CD4-positive, CD25-positive, alpha-beta regulatory T cell (primary cell): Measurements from ENCODE around the gene HPS4. TPM values are rescaled to one million over a fixed set of nuclear protein-coding genes. Genes with fewer than 3 reads are reported as not detected.

Experiments used
- ATAC-seq, 2 donors: fragments of 150-1000 bp; cut with Tn5 transposase; one replicate each; pipeline ENCODE4 v1.10.0; 2021; ENCODE audit warnings: low read depth in 2 of 2, moderate number of reproducible peaks in 2 of 2, moderate library complexity in 1 of 2
- DNase-seq, 3 donors: peaks; one replicate each; pipeline versions ENCODE4 v3.0.0 to v3.0.0-alpha.2; 2012 to 2022; ENCODE audit warnings: mixed read lengths in 1 of 3
- H3K27ac ChIP-seq: one replicate; pipeline ENCODE4 v1.7.0; 2013; ENCODE audit warnings: mild to moderate bottlenecking, low read length; ENCODE audit not compliant: insufficient read depth, poor library complexity, severe bottlenecking
- H3K27me3 ChIP-seq: one replicate; pipeline ENCODE4 v1.7.0; 2013; ENCODE audit warnings: low read length; ENCODE audit not compliant: control insufficient read depth, insufficient read depth
- H3K36me3 ChIP-seq: one replicate; pipeline ENCODE4 v1.7.0; 2013; ENCODE audit warnings: mild to moderate bottlenecking, low read length, moderate library complexity; ENCODE audit not compliant: control insufficient read depth, insufficient read depth
- H3K4me1 ChIP-seq: 2 replicates; pipeline ENCODE4 v1.7.0; 2013; ENCODE audit warnings: mild to moderate bottlenecking, low read length; ENCODE audit not compliant: insufficient read depth, control insufficient read depth, poor library complexity, severe bottlenecking
- H3K4me3 ChIP-seq: one replicate; pipeline ENCODE4 v1.7.0; 2013; ENCODE audit warnings: low read depth, mild to moderate bottlenecking, low read length, moderate library complexity
- H3K9me3 ChIP-seq, 2 experiments: 1 replicate in 1 of 2; 2 replicates in 1 of 2; pipeline ENCODE4 v1.7.0; 2013; ENCODE audit warnings: low read length in 2 of 2, mild to moderate bottlenecking in 1 of 2, moderate library complexity in 1 of 2; ENCODE audit not compliant: control insufficient read depth in 2 of 2
- H3K27ac Mint-ChIP-seq, 3 donors: one replicate each; pipeline ENCODE4 v1.8.0; 2020 to 2022; ENCODE audit warnings: mild to moderate bottlenecking in 3 of 3, mixed read lengths in 3 of 3, moderate library complexity in 2 of 3
- H3K27me3 Mint-ChIP-seq: one replicate; pipeline ENCODE4 v1.8.0; 2022; ENCODE audit warnings: mild to moderate bottlenecking, mixed read lengths
- H3K36me3 Mint-ChIP-seq: one replicate; pipeline ENCODE4 v1.8.0; 2020; ENCODE audit warnings: mixed read lengths
- H3K4me1 Mint-ChIP-seq, 4 donors: one replicate each; pipeline ENCODE4 v1.8.0; 2020 to 2022; ENCODE audit warnings: mixed read lengths in 4 of 4, mild to moderate bottlenecking in 1 of 4
- H3K4me3 Mint-ChIP-seq, 4 donors: one replicate each; pipeline ENCODE4 v1.8.0; 2020 to 2022; ENCODE audit warnings: mild to moderate bottlenecking in 4 of 4, mixed read lengths in 4 of 4, moderate library complexity in 3 of 4
- H3K9me3 Mint-ChIP-seq, 7 donors: one replicate each; pipeline ENCODE4 v1.8.0; 2020 to 2022; ENCODE audit warnings: mixed read lengths in 7 of 7, mild to moderate bottlenecking in 3 of 7, moderate library complexity in 2 of 7
- polyA plus RNA-seq, 4 donors: library from polyadenylated mRNA; unstranded; fragments of 300-500 nt; fragmentation: Illumina TruSeq; gene quantifications; one replicate each; pipeline ENCODE4 v1.2.3, GENCODE V29; 2021
- total RNA-seq: library from RNA; stranded (reverse); gene quantifications from one replicate; pipeline ENCODE4 v1.2.3, GENCODE V29; 2022

HPS4 gene
- total and polyA plus RNA-seq, 5 donors from 2014 or later = 12.0 to 44.6 (median 13.7) TPM

- H3K4me1 Mint-ChIP-seq = peaks cover 40 to 74% (median 54%) of the 10 kb centered on the region in 4 donors
- peak overlapping the region; percentile 73 for H3K4me3 ChIP-seq
- DNase-seq (no peak), ATAC-seq (no peak)
- H3K27ac Mint-ChIP-seq = peak overlapping the region; percentile 99
- H3K27ac ChIP-seq = peak overlapping the region; percentile 94
- peaks cover 17% of the 10 kb centered on the region for H3K36me3 Mint-ChIP-seq
- no peaks in the 10 kb centered on the region for H3K27me3 ChIP-seq
- H3K36me3 ChIP-seq = peaks cover 7% of the 10 kb centered on the region
- H3K4me1 ChIP-seq = peaks cover 46% of the 10 kb centered on the region
- H3K9me3 ChIP-seq = no peaks in the 10 kb centered on the region
- peak overlapping the region; percentile 90 to 96 (median 95) for H3K4me3 Mint-ChIP-seq
- H3K27me3 Mint-ChIP-seq = no peaks in the 10 kb centered on the region
- H3K9me3 Mint-ChIP-seq = peaks cover 0 to 2% (median 0%) of the 10 kb centered on the region in 7 donors
Observed at GRCh38 chr22:26483043-26483438, 542 bp downstream of the HPS4 start.

- peaks cover 49 to 83% (median 62%) of the 10 kb centered on the region in 4 donors for H3K4me1 Mint-ChIP-seq
- peaks cover 6% of the 10 kb centered on the region for H3K36me3 ChIP-seq
- DNase-seq (no peak), ATAC-seq (no peak)
- no peak overlapping the region for H3K27ac ChIP-seq
- H3K27me3 ChIP-seq = no peaks in the 10 kb centered on the region
- no peaks in the 10 kb centered on the region for H3K9me3 ChIP-seq
- peaks cover 46% of the 10 kb centered on the region for H3K4me1 ChIP-seq
- no peaks in the 10 kb centered on the region for H3K27me3 Mint-ChIP-seq
- H3K4me3 Mint-ChIP-seq = peak overlapping the region; percentile 90 to 96 (median 95)
- H3K36me3 Mint-ChIP-seq = peaks cover 26% of the 10 kb centered on the region
- H3K4me3 ChIP-seq = peak overlapping the region; percentile 73
- peaks cover 0 to 2% (median 0%) of the 10 kb centered on the region in 7 donors for H3K9me3 Mint-ChIP-seq
- H3K27ac Mint-ChIP-seq = peak overlapping the region; percentile 85 to 99 (median 99)
Observed at GRCh38 chr22:26482161-26482560, 1.4 kb downstream of the HPS4 start.

- Histone ChIP-seq H3K4me3 (no peak overlapping the region), H3K9me3 (no peaks in the 10 kb centered on the region), H3K4me1 (peaks cover 46% of the 10 kb centered on the region), H3K27ac (no peak overlapping the region), H3K27me3 (no peaks in the 10 kb centered on the region), H3K36me3 (peaks cover 10% of the 10 kb centered on the region)
- Mint-ChIP-seq H3K27me3 (no peaks in the 10 kb centered on the region), H3K4me1 (peaks cover 49 to 83% (median 64%) of the 10 kb centered on the region in 4 donors), H3K27ac (peak overlapping the region in 2 of 3 donors; percentile 99), H3K36me3 (peaks cover 26% of the 10 kb centered on the region), H3K4me3 (peak overlapping the region; percentile 90 to 96 (median 95)), H3K9me3 (peaks cover 0 to 2% (median 0%) of the 10 kb centered on the region in 7 donors)
- no peak for ATAC-seq
- DNase-seq = no peak
Observed at GRCh38 chr22:26481694-26482093, 1.9 kb downstream of the HPS4 start.

DNA sequence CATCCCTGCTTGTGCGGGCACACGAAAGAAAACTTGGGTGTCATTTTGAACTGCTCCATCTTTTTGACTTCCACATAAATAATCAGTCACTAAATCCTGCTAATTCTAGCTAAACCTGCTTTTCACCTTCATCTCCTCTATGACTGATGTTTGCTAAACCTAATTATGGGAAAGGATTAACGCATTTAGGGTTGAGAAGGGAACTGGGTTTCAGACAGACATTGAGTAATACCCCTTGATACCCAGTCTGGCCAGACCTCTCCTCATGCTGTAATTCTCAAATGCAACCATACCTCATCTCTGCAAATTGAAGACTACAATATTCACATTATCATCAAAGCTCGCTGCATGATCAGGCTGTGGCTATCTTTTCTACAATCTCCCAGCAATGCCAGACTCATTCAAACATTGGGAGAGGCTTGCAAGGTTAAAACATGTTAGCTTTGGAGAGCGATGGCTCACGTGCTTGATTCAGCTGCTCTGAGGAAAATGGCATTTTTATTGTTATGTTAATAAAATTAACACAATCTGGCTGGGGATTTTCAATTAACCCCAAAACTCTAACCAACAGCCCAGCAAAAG, 2.4 kb downstream of the HPS4 start:
- peaks cover 46% of the 10 kb centered on the region for H3K4me1 ChIP-seq

DNA sequence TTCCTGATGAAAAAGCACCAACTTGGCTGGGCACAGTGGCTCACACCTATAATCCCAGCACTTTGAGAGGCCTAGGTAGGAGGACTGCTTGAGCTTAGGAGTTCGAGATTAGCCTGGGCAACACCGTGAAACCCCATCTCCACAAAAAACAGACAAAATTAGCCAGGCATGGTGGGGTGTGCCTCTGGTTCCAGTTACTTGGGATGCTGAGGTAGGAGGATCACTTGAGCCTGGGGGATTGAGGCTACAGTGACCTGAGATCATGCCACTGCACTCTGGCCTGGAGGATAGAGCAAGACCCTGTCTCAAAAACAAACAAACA, 3.0 kb downstream of the HPS4 start:
- H3K27ac Mint-ChIP-seq = peak overlapping the region in 2 of 3 donors; percentile 28 to 44
- H3K4me3 ChIP-seq = no peak overlapping the region
- H3K36me3 Mint-ChIP-seq = peaks cover 24% of the 10 kb centered on the region
- no peak for DNase-seq
- H3K27me3 Mint-ChIP-seq = no peaks in the 10 kb centered on the region
- peaks cover 21% of the 10 kb centered on the region for H3K36me3 ChIP-seq
- no peak for ATAC-seq
- H3K9me3 Mint-ChIP-seq = peaks cover 0 to 2% (median 0%) of the 10 kb centered on the region in 7 donors
- H3K4me1 Mint-ChIP-seq = peaks cover 46 to 74% (median 59%) of the 10 kb centered on the region in 4 donors
- H3K4me1 ChIP-seq = peaks cover 46% of the 10 kb centered on the region
- H3K27me3 ChIP-seq = no peaks in the 10 kb centered on the region
- H3K4me3 Mint-ChIP-seq = peak overlapping the region; percentile 44 to 96 (median 90)
- no peaks in the 10 kb centered on the region for H3K9me3 ChIP-seq
- no peak overlapping the region for H3K27ac ChIP-seq

More for the DNA sequence above, 2.4 kb downstream of the HPS4 start:
- H3K36me3 ChIP-seq = peaks cover 15% of the 10 kb centered on the region
- no peak overlapping the region for H3K27ac ChIP-seq
- Mint-ChIP-seq H3K27ac (peak overlapping the region; percentile 28 to 99 (median 69)), H3K4me3 (peak overlapping the region; percentile 44 to 96 (median 90)), H3K4me1 (peaks cover 49 to 80% (median 64%) of the 10 kb centered on the region in 4 donors), H3K36me3 (peaks cover 26% of the 10 kb centered on the region), H3K9me3 (peaks cover 0 to 2% (median 0%) of the 10 kb centered on the region in 7 donors), H3K27me3 (no peaks in the 10 kb centered on the region)
- ATAC-seq (no peak), DNase-seq (no peak)
- H3K9me3 ChIP-seq = no peaks in the 10 kb centered on the region
- no peaks in the 10 kb centered on the region for H3K27me3 ChIP-seq
- H3K4me3 ChIP-seq = no peak overlapping the region

GRCh38 chr22:26479792-26480610, 3.6 kb downstream of the HPS4 start:
- Mint-ChIP-seq H3K4me1 (peaks cover 42 to 69% (median 54%) of the 10 kb centered on the region in 4 donors), H3K4me3 (peak overlapping the region; percentile 70 to 96 (median 90)), H3K9me3 (peaks cover 0 to 2% (median 0%) of the 10 kb centered on the region in 7 donors), H3K27ac (peak overlapping the region; percentile 32 to 51 (median 50)), H3K36me3 (peaks cover 25% of the 10 kb centered on the region), H3K27me3 (no peaks in the 10 kb centered on the region)
- Histone ChIP-seq H3K4me3 (peak overlapping the region; percentile 67), H3K4me1 (peaks cover 42% of the 10 kb centered on the region), H3K36me3 (peaks cover 25% of the 10 kb centered on the region), H3K27me3 (no peaks in the 10 kb centered on the region), H3K9me3 (no peaks in the 10 kb centered on the region), H3K27ac (no peak overlapping the region)
- ATAC-seq (no peak), DNase-seq (peak in 1 of 3 donors; percentile 16)

DNA sequence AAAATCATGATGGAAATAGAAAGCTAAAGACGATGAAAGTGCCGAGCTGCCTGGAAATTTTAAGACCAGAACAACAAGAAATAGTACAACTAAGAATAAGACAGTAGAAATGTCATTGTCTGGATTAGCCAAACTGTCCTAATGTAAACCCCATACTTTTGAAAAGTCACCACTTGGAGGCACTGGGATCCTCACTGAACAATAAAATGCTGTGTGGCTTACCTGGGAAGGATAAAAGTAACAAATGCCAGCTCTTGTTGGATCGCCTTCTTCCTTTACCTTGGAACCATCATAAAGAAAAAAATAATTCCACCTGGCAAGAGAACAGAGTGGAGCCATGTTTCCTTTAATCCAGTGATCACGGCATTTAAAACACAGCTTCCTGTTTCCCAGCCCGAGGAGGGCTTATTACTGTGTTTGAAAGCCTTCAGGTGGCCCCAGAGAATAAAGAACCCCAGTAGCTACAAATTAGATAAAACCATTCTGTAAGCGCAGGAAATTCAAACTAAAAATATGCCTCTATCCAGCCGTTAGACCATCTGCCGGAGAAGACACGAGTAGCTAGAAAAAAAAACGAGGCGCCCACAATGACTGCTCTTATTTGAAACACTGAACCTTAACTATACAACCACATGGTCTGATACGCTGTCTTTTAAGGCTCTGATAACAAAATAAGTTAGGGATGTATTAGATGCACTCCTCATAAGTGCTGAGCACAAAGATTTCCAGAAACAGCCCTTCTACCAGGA, 4.4 kb downstream of the HPS4 start:
- no peak for ATAC-seq
- H3K4me3 ChIP-seq = peak overlapping the region; percentile 67

More for the DNA sequence above, 4.4 kb downstream of the HPS4 start:
- peak overlapping the region; percentile 32 to 67 (median 51) for H3K27ac Mint-ChIP-seq
- DNase-seq = peak in 1 of 3 donors; percentile 40
- Histone ChIP-seq H3K27me3 (no peaks in the 10 kb centered on the region), H3K36me3 (peaks cover 30% of the 10 kb centered on the region), H3K27ac (peak overlapping the region; percentile 26), H3K9me3 (no peaks in the 10 kb centered on the region), H3K4me1 (peaks cover 34% of the 10 kb centered on the region)
- peaks cover 38 to 63% (median 51%) of the 10 kb centered on the region in 4 donors for H3K4me1 Mint-ChIP-seq
- peak overlapping the region; percentile 70 to 90 (median 82) for H3K4me3 Mint-ChIP-seq
- no peaks in the 10 kb centered on the region for H3K27me3 Mint-ChIP-seq
- peaks cover 32% of the 10 kb centered on the region for H3K36me3 Mint-ChIP-seq
- H3K9me3 Mint-ChIP-seq = peaks cover 0 to 2% (median 0%) of the 10 kb centered on the region in 7 donors
